OCI-LY7 (cell line): ENCODE data around the gene FGF11. TPM values are rescaled to one million over a fixed set of nuclear protein-coding genes. Genes with fewer than 3 reads are reported as not detected.
"Not testable (repeated sequence)": the region's sequence is repeated elsewhere in the genome, so short reads cannot be mapped to it uniquely, and the experiment has no call there.

Experiments used
- BruUV-seq: library from RNA; stranded (reverse); fragments of 400-500 nt; replicated peaks from 2 replicates; lab custom pipeline; 2021; lab: Mats Ljungman, UMichigan
- CTCF ChIA-PET: fragments of 300-600 bp; sonication (Branson Sonifier 250); formaldehyde crosslinking; loops from one replicate; lab custom pipeline; 2022; ENCODE audit warnings: antibody characterized with exemption; ENCODE audit not compliant: unreplicated experiment; lab: Charles Lee
- POLR2A ChIA-PET: fragments of 300-600 bp; sonication (Branson Sonifier 250); formaldehyde crosslinking; loops from one replicate; lab custom pipeline; 2022; ENCODE audit warnings: antibody characterized with exemption; lab: Charles Lee
- DNase-seq: peaks from one replicate; pipeline ENCODE4 v3.0.0-alpha.2; 2015; ENCODE audit warnings: low spot score
- H2AFZ ChIP-seq: fragments of 200-600 bp; sonication (generic), shearing (Covaris generic); 2 replicates; pipeline ENCODE4 v1.6.1; 2014; ENCODE audit warnings: mild to moderate bottlenecking, antibody characterized with exemption, low read length, moderate library complexity
- H3K27ac ChIP-seq: fragments of 200-600 bp; sonication (generic); 2 replicates; pipeline ENCODE4 v1.5.1; 2014; ENCODE audit warnings: mixed run types, low read depth, mild to moderate bottlenecking, moderate library complexity, low read length, inconsistent platforms; ENCODE audit not compliant: poor library complexity, severe bottlenecking
- H3K36me3 ChIP-seq: fragments of 200-600 bp; sonication (generic); 2 replicates; pipeline ENCODE4 v1.6.1; 2014; ENCODE audit warnings: mild to moderate bottlenecking, antibody characterized with exemption, low read length, moderate library complexity, mixed read lengths; ENCODE audit not compliant: insufficient read depth
- H3K4me1 ChIP-seq: fragments of 200-600 bp; sonication (generic); 2 replicates; pipeline ENCODE4 v1.5.1; 2014; ENCODE audit warnings: mild to moderate bottlenecking, low read length; ENCODE audit not compliant: insufficient read depth, poor library complexity, severe bottlenecking
- H3K4me2 ChIP-seq: fragments of 200-600 bp; sonication (generic); 2 replicates; pipeline ENCODE4 v1.6.1; 2014; ENCODE audit warnings: mild to moderate bottlenecking, low read length
- H3K4me3 ChIP-seq: fragments of 200-600 bp; sonication (generic); 2 replicates; pipeline ENCODE4 v1.5.1; 2014; ENCODE audit warnings: mild to moderate bottlenecking, low read depth, low read length; ENCODE audit not compliant: poor library complexity, severe bottlenecking
- H3K79me2 ChIP-seq: fragments of 200-600 bp; sonication (generic); 2 replicates; pipeline ENCODE4 v1.6.1; 2016; ENCODE audit warnings: low read depth, mild to moderate bottlenecking, low read length, moderate library complexity, mixed read lengths; ENCODE audit not compliant: insufficient read depth
- H3K9me2 ChIP-seq: fragments of 200-600 bp; sonication (generic); 2 replicates; pipeline ENCODE4 v1.6.1; 2016; ENCODE audit warnings: mild to moderate bottlenecking, low read length, mixed read lengths; ENCODE audit not compliant: insufficient read depth
- H3K9me3 ChIP-seq: fragments of 200-600 bp; sonication (generic); 2 replicates; pipeline ENCODE4 v1.6.1; 2014; ENCODE audit warnings: mild to moderate bottlenecking, mixed run types, low read length, mixed read lengths
- H4K20me1 ChIP-seq: fragments of 200-600 bp; sonication (generic); 2 replicates; pipeline ENCODE4 v1.6.1; 2014; ENCODE audit warnings: mild to moderate bottlenecking, antibody characterized with exemption, low read length, moderate library complexity, mixed read lengths; ENCODE audit not compliant: insufficient read depth
- EZH2phosphoT487 ChIP-seq: fragments of 200-600 bp; sonication (generic); IDR thresholded peaks from 2 replicates; pipeline ENCODE4 v1.6.1; 2018; ENCODE audit warnings: low read depth, borderline replicate concordance, mild to moderate bottlenecking, mixed run types, antibody characterized with exemption, low read length, moderate library complexity, mixed read lengths
- intact Hi-C: fragments of 100-400 bp; cut with micrococcal nuclease; formaldehyde crosslinking; loops from one replicate; pipeline ENCODE4 v1.10.0; 2022; ENCODE audit not compliant: unreplicated experiment
- total RNA-seq, 2 experiments: library from RNA; depleted of rRNA in 1 of 2; stranded (reverse); fragments of >200 nt in 1 of 2; shearing (Covaris generic) in 1 of 2; gene quantifications; 2 replicates each; pipeline ENCODE4 v1.2.3, GENCODE V29; 2014 to 2022
- TF ChIP-seq, protein P1 (sequence below): fragments of 200-600 bp; sonication (generic); conservative IDR thresholded peaks from 2 replicates; pipeline ENCODE4 v1.5.1; 2014; ENCODE audit warnings: mild to moderate bottlenecking, antibody characterized with exemption, low read length, moderate library complexity, mixed read lengths

The FGF11 gene
- total RNA-seq, 2 experiments from 2014 or later: 1.3 to 11.0 TPM

DNA sequence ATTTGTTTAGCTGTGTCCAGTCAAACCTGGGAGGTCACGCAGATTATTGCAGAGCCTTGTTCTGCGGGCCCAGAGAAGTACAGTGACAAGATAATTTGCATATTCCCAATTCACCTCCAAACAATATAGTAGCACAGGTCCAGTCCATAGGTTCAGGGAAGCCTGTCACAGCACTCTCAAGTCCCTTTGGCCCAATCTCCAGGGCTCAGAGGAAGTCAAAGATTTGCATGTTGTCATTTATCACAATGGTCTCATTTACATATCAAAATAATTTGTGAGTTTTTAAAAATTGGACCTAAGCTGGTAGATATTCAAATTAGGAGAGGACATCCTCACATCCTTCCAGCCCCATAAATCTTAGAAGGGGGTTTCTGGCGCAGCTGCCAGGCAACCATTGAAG, 28.2 kb downstream of the FGF11 start:
- H2AFZ ChIP-seq: 0 out of 2 replicates have a peak overlapping the region, but pooled peaks have one; percentile 5
- H3K4me2 ChIP-seq: peak overlapping the region; percentile 37; the same call in 1 of the 2 replicates
- no peaks in the 10 kb centered on the region for H3K79me2 ChIP-seq
- H3K4me1 ChIP-seq: peaks cover 15% of the 10 kb centered on the region
- intact Hi-C loops: no loop called here
- H3K9me3 ChIP-seq: no peaks in the 10 kb centered on the region
- CTCF ChIA-PET: no interaction called here
- no peak overlapping the region for H3K4me3 ChIP-seq
- no peaks in the 10 kb centered on the region for H3K36me3 ChIP-seq
- no TSS peak for BruUV-seq
- H3K9me2 ChIP-seq: no peaks in the 10 kb centered on the region
- no peak for DNase-seq
- TF ChIP-seq EZH2phosphoT487: no peak
- TF ChIP-seq, protein P1, sequence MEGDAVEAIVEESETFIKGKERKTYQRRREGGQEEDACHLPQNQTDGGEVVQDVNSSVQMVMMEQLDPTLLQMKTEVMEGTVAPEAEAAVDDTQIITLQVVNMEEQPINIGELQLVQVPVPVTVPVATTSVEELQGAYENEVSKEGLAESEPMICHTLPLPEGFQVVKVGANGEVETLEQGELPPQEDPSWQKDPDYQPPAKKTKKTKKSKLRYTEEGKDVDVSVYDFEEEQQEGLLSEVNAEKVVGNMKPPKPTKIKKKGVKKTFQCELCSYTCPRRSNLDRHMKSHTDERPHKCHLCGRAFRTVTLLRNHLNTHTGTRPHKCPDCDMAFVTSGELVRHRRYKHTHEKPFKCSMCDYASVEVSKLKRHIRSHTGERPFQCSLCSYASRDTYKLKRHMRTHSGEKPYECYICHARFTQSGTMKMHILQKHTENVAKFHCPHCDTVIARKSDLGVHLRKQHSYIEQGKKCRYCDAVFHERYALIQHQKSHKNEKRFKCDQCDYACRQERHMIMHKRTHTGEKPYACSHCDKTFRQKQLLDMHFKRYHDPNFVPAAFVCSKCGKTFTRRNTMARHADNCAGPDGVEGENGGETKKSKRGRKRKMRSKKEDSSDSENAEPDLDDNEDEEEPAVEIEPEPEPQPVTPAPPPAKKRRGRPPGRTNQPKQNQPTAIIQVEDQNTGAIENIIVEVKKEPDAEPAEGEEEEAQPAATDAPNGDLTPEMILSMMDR: no peak
- H4K20me1 ChIP-seq: no peaks in the 10 kb centered on the region
- H3K27ac ChIP-seq: no peak overlapping the region
- POLR2A ChIA-PET: no interaction called here

DNA sequence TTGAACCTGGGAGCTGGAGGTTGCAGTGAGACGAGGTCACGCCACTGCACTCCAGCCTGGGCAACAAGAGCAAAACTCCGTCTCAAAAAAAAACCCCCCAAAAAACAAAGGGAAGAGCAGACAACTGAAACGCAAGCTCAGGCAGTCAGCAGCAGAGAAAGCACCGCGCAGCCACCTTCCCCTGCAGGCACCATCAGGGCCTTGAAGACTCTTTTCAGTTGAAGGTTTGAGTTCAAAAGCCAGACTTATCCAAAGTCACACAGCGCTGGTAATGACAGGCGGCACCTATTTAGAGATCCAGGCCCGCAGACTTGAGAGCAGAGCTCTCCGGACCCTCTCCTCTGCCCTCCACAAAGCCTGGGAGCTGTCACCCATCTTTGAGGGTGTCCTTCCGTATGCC, 29.0 kb downstream of the FGF11 start:
- H3K4me1 ChIP-seq: peaks cover 15% of the 10 kb centered on the region
- H3K9me3 ChIP-seq: no peaks in the 10 kb centered on the region
- no TSS peak for BruUV-seq
- no peaks in the 10 kb centered on the region for H3K9me2 ChIP-seq
- intact Hi-C loops: no loop called here
- CTCF ChIA-PET: no interaction called here
- no peak overlapping the region for H3K4me2 ChIP-seq
- no peak for TF ChIP-seq EZH2phosphoT487
- TF ChIP-seq, protein P1: no peak
- POLR2A ChIA-PET: no interaction called here
- H3K36me3 ChIP-seq: no peaks in the 10 kb centered on the region
- DNase-seq: no peak
- no peak overlapping the region for H2AFZ ChIP-seq
- no peak overlapping the region for H3K27ac ChIP-seq
- no peaks in the 10 kb centered on the region for H4K20me1 ChIP-seq
- no peaks in the 10 kb centered on the region for H3K79me2 ChIP-seq
- no peak overlapping the region for H3K4me3 ChIP-seq

GRCh38 chr17:7468804-7469389, 29.6 kb downstream of the FGF11 start:
- POLR2A ChIA-PET: no interaction called here
- no peaks in the 10 kb centered on the region for H3K36me3 ChIP-seq
- H3K9me2 ChIP-seq: no peaks in the 10 kb centered on the region
- peaks cover 15% of the 10 kb centered on the region for H3K4me1 ChIP-seq
- H3K79me2 ChIP-seq: no peaks in the 10 kb centered on the region
- H2AFZ ChIP-seq: no peak overlapping the region
- TF ChIP-seq EZH2phosphoT487: no peak
- TF ChIP-seq, protein P1: no peak
- CTCF ChIA-PET: no interaction called here
- no peak overlapping the region for H3K27ac ChIP-seq
- BruUV-seq: no TSS peak
- intact Hi-C loops: no loop called here
- DNase-seq: no peak
- no peak overlapping the region for H3K4me3 ChIP-seq
- no peaks in the 10 kb centered on the region for H3K9me3 ChIP-seq
- no peaks in the 10 kb centered on the region for H4K20me1 ChIP-seq
- no peak overlapping the region for H3K4me2 ChIP-seq

GRCh38 chr17:7469843-7470242, 30.5 kb downstream of the FGF11 start:
- H3K79me2 ChIP-seq, intact Hi-C loops, H2AFZ ChIP-seq, H3K4me3 ChIP-seq, CTCF ChIA-PET, H3K9me2 ChIP-seq, DNase-seq, H3K27ac ChIP-seq, H4K20me1 ChIP-seq, POLR2A ChIA-PET, H3K36me3 ChIP-seq, BruUV-seq, H3K4me2 ChIP-seq, H3K9me3 ChIP-seq: not testable (repeated sequence)
- peaks cover 15% of the 10 kb centered on the region for H3K4me1 ChIP-seq
